NAMALWA (cell line): ENCODE data around the gene DCAF11.

ENCODE experiments used
- DNase-seq: peaks from one replicate; pipeline ENCODE4 v3.0.0-alpha.2; 2015; ENCODE audit warnings: low spot score

Gene DCAF11

GRCh38 chr14:24079491-24080141, 35.0 kb upstream of the DCAF11 start:
- DNase-seq: peak; percentile 36

- no peak for DNase-seq
Observed at GRCh38 chr14:24080142-24080530, 34.4 kb upstream of the DCAF11 start.

- DNase-seq: peak; percentile 85
Observed at GRCh38 chr14:24080888-24081738, 33.5 kb upstream of the DCAF11 start.

- no peak for DNase-seq
Observed at GRCh38 chr14:24081739-24082211, 32.8 kb upstream of the DCAF11 start.

- DNase-seq: no peak
Observed at GRCh38 chr14:24082411-24083080, 32.0 kb upstream of the DCAF11 start.

GRCh38 chr14:24083462-24083861, 31.1 kb upstream of the DCAF11 start:
- DNase-seq: no peak

GRCh38 chr14:24084440-24084839, 30.1 kb upstream of the DCAF11 start:
- DNase-seq: no peak

- no peak for DNase-seq
Observed at GRCh38 chr14:24085215-24085614, 29.4 kb upstream of the DCAF11 start.

- DNase-seq: no peak
Observed at GRCh38 chr14:24086193-24086955, 28.2 kb upstream of the DCAF11 start.

GRCh38 chr14:24087004-24087403, 27.6 kb upstream of the DCAF11 start:
- no peak for DNase-seq

GRCh38 chr14:24088095-24088494, 26.5 kb upstream of the DCAF11 start:
- DNase-seq: no peak

- DNase-seq: no peak
Observed at GRCh38 chr14:24089890-24090289, 24.7 kb upstream of the DCAF11 start.

GRCh38 chr14:24092110-24092504, 22.5 kb upstream of the DCAF11 start:
- no peak for DNase-seq

- peak; percentile 25 for DNase-seq
Observed at GRCh38 chr14:24092505-24093206, 21.9 kb upstream of the DCAF11 start.

GRCh38 chr14:24093207-24093900, 21.2 kb upstream of the DCAF11 start:
- no peak for DNase-seq

GRCh38 chr14:24093901-24094840, 20.4 kb upstream of the DCAF11 start, which contains the start of gene PCK2:
Gene PCK2, plus strand, starts transcription at chr14:24094311. Its CDS starts 95 bp downstream, at chr14:24094406.
- peak; percentile 91 for DNase-seq

GRCh38 chr14:24094841-24095270, 19.7 kb upstream of the DCAF11 start:
- no peak for DNase-seq

- peak; percentile 79 for DNase-seq
Observed at GRCh38 chr14:24095271-24096068, 19.1 kb upstream of the DCAF11 start.
